Renal cortex interstitium (tissue), 11 donors: ENCODE measurements around the gene KLC3. TPM values are rescaled to one million over a fixed set of nuclear protein-coding genes. Genes with fewer than 3 reads are reported as not detected.

Experiments used
- DNase-seq, 11 donors: peaks; one replicate each; pipeline ENCODE4 v3.0.0-alpha.2; 2013; ENCODE audit warnings: low read depth in 9 of 11, low spot score in 4 of 11; ENCODE audit errors: extremely low read depth in 1 of 11
- polyA plus RNA-seq, 3 donors: library from polyadenylated mRNA; unstranded; fragments of 120-200 nt; gene quantifications; one replicate each; pipeline ENCODE4 v1.2.1, GENCODE V29; 2013; ENCODE audit not compliant: insufficient read length in 3 of 3

KLC3 gene
- polyA plus RNA-seq, 3 donors: 1.3 to 2.4 (median 2.0) TPM

DNA sequence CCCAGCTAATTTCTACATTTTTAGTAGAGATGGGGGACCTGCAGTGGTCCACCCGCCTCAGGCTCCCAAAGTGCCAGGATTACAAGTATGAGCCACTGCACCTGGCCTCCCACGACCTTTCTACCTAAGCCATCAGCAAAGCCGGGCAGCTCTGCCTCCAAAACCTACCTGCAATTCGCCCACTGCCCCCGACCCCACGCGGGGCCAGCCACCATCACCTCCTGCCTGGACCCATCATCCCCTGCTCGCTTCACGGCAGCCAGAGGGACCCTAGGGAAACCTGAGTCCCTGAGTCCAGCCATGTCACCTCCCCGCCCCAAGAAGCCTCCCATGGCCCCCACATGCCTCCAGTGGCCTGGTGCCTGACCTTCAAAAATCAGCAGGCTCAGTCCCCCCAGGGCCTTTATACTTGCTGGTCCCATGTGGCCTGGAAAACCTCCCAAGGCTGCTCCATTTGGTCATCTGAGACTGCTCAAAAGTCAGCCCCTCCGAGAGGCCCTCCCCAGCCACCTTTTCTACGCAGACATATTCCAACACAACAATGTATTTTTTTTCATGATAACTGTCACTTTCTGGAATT lies 17.8 kb downstream of the KLC3 start:
- DNase-seq: no peak

DNA sequence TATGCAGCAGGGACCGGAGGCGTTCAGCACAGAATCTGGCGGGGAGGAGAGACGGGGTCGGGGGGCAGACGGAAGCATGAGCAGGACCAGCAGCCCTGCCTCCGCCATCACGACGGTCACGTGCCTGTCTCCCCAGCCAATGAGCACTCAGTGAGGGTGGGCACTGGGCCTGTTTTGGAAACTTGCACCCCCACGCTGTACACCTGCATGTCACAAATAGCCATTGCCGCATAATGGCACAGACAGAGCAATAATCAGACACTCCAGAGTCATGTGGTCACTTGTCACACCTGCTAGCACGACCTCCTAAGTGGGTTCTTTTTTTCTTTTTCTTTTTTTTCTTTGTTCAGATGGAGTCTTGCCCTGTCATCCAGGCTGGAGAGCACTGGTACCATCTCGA lies 21.1 kb downstream of the KLC3 start:
- no peak for DNase-seq

DNA sequence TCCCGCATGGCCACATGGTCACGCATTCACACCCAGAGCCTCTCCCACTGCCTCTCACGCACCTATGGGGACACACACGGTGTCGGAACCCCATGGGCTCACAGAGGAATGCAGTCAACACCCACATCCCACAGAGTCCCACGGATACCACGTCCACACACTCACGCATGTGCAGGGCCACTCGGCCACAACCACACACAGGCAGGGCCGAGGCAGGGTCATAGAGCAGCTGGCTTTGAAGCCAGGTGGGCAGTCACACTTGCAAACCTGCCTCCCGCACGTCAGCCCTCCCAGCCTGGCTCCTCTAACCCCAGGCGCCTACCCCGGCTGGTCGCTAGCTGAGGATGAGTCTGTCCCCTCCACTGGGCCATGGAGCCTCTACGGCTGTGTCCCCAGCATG lies 21.7 kb downstream of the KLC3 start:
- no peak for DNase-seq

DNA sequence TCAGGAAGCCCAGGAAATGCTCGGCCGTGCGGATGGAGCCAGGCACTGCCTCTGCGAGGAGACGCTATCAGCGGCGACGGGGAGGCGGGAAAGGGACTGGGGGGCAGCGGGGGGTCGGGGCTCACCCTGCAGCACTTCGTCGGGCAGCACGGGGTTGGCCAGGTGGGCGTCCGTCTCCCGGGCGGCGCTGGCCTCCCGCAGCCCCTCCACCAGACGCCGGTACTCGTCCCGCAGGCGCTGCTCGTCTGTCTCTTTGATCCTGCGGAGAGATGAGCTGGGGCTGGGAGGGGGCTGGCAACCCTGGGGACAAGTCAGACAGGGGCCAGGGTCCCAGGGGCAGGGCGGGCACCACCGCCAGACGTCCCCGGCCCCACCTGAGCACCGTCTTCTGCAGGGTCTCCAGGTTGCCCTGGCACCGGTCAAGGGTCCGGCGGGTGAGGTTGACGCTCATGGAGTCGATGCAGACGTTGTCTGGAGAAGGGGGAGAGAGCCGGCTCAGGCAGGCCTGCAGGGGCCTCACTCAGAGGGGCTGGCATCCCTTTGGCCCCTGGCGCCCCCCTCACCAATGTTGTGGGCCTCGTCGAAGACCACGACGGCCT lies 23.4 kb downstream of the KLC3 start:
- no peak for DNase-seq

DNA sequence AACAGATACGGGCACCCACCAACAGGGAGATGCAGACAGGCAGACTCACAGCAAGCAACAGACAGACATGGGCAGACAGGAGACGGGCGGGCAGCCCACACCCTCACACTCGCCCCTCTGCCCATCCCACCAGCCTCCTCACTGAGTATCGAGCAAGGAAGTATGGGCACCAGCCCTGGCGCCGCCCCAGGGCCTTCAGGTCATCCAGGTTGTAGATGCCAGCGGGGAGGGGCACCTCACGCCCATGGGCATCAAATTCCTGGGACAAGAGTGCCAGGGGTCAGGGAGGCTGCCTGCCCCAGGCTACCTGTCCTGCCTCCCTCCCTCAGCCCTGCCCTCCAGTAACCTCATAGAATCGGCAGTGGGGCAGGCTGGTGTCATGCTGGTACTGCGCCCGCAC lies 24.1 kb downstream of the KLC3 start:
- DNase-seq: no peak

DNA sequence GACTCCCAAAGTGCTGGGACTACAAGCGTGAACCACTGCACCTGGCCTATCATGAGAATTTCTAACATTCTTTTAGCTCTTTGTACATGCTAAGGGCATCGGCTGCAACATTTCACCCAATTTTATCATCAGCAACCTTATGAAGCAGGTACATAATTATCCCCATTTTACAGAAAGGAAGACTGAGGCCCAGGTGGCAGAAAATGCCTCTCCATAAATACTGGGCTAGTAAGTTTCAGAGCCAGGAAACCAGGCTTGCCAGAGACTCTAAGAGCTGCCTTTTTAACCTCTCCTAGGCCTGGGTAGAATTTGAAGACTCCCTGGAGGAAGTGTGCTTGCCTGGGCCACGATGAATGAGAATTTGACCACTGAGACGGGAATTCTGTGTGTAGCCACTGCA lies 27.6 kb downstream of the KLC3 start:
- DNase-seq: no peak

DNA sequence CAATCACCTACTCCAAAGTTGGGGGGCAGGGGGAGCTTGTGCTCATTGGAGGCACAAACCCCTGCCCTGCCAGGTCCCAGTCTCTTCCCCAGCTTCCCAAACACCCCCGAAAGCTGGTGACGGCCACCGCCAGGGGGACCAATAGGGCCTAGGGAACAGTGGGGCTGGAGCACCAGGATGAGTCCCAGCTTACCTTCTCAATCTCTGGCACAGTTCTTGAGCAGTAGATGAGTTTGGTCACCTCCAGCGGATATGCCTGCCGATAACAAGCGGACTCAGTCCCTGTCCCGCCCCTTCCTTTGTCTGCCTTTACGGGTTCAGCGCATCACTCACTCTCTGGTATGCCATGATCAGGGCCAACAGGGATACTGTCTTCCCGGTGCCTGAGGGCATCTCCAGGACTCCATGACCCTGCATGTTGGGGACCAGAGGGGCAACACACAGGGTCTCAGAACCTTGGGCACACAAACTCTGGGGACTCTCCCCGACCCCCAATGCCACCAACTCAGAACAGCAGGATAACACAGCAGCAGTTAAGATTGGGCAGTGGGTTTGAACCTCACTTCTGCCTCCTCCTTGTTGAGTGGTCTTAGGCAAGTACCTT lies 28.3 kb downstream of the KLC3 start:
- no peak for DNase-seq

DNA sequence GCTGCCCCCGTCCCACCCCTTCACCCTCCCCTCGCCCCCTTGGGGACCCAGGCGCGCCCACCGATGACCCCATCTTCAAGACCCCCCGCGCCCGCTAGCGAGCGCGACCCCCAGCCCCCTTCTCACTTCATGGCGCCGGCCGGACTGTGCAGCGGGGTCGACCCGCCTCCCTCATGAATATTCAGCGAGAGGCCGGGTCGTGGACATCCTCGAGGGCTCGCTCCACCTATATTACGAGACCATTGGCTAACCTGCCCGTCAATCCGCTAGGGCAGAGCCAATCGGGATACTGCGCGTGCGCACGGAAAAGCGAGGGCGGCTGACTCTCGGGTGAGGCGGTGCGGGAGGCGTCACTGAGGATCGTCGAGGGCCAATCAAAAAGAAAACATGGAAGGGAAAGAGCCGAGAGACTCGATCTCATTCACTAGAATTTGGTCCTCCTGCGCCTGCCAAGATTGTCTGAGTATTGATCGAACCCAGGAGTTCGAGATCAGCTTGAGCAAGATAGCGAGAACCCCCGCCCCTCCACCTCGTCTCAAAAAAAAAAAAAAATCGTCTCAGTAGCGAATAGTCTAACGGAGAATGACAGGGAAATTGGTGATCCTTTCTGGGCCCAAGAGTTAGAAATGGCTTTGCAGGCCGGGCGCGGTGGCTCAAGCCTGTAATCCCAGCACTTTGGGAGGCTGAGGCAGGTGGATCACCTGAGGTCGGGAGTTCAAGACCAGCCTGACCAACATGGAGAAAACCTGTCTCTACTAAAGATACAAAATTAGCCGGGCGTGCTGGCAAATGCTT lies 30.1 kb downstream of the KLC3 start, which contains the start of gene ERCC2:
Gene ERCC2 (minus strand): TSS at position 164 of the 795 bp plus-strand sequence. CDS start 33 bp downstream, at position 131.
- DNase-seq: peak; percentile 97 to 100 (median 99)

DNA sequence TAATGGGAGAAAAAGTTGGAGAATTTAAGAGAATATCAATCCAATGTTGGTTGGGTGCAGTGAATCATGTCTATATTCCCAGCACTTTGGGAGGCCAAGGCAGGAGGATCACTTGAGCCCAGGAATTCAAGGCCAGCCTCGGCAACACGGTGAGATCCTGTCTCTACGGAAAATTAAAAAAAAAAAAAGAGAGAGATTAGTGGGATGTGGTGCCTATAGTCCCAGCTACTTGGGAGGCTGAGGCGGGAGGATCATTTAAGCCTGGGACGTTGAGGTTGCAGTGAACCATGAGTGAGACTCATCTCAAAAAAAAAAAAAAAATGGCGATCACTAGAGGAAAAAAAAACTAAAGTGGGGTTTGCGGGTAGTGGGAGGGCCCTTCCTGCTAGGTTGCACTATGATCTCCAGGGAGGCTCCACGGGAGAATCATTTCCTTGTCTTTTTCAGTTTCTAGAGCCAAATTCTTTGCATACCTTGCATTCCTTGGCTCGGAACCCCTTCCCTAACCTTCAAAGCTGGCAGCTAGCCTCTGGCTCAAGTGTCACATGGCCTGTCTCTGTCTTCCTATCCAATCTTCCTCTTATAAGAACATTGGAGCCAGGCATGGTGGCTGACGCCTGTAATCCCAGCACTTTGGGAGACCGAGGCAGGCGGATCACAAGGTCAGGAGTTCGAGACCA lies 35.6 kb downstream of the KLC3 start:
- peak in 7 of 11 donors; percentile 30 to 74 (median 58) for DNase-seq

DNA sequence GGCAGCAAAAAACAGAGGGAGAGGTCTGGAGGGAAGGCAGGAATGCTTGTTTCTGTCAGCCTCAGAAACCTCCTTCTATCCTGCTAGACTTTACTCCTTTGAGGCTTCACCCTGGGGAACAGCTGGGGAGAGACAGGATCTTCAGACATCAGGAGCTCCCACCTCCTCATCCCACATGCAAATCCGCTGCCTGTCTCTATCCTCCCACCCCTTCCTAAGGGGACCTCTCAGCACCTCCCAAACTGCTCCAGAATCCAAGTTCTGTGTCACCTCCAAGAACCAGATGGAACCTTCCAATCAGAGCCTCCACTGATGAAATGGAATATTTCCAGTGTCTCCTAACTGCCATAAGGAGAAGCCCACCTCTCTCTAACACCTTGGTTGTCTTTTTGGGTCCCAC lies 39.6 kb downstream of the KLC3 start:
- DNase-seq: no peak

DNA sequence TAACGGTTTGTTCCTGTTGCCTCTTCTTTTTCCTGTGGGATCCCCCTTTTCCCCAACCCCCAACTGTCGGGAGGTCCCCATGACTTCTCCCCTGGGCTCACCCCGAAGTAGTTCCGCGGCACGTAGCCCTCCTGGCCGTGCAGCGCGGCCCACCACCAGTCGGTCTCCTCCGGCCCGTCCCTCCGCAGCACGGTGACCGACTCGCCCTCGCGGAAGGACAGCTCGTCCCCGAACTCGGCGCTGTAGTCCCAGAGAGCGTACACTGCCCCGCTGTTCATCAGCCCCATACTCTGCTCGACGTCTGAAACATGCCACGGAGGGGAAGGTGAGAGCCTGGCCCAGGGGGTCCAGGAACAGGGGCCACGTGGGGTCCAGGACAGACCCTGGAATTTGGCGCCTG lies 41.9 kb downstream of the KLC3 start:
- DNase-seq: no peak

DNA sequence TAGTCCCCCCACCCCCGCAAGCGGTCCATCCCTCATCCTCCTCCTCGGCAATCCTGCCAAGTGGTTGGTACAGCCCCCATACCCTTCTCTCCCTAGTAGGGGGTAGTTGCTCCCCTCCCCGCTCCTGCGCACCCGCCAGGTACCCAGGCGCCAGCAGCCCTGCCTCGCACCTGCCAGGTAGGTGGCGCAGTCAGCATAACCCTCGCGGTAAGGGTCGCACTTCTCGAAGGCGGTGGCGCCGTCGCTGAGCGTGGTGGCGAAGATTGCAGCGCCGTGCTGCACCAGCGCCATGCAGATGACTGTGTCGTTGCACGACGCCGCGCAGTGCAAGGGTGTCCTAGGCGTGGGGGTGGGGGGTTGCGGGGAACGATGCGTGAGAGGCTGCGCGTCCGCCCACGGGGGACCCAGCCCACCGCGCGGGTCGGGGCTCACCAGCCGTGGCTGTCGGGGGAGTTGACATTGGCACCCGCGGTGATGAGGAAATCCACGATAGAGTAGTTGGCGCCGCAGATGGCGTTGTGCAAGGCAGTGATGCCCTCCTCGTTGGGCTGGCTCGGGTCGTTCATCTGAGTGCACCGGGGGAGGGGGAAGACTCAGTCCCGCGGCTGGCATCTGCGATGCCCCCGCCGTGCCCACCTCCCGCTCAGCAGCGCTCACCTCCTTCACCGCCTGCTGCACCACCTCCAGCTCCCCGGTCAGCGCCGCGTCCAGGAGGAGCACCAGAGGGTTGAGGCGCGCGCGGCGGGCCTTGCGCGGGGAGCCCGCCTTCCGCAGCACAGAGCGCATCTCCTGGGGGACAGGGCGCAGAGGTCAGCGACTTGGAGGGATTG lies 45.1 kb downstream of the KLC3 start:
- no peak for DNase-seq

DNA sequence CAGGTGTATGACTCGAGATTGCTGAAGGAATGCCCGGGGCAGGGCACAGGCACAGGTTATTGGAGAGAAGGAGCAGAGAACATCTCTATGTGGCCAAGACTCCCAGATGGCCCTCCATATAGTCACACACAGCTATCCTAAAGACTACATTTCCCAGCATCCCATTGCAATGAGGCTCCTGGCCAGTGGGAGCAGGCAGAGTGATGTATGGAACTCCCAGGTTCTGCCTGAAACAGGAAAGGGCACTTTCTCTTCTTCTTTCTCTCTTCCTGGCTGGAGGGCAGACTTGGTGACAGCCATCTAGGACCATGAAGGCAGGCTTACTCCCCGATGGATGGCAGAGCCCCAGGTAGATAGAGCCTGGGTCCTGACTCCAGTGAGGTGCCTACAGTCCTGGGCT lies 50.8 kb downstream of the KLC3 start:
- no peak for DNase-seq

DNA sequence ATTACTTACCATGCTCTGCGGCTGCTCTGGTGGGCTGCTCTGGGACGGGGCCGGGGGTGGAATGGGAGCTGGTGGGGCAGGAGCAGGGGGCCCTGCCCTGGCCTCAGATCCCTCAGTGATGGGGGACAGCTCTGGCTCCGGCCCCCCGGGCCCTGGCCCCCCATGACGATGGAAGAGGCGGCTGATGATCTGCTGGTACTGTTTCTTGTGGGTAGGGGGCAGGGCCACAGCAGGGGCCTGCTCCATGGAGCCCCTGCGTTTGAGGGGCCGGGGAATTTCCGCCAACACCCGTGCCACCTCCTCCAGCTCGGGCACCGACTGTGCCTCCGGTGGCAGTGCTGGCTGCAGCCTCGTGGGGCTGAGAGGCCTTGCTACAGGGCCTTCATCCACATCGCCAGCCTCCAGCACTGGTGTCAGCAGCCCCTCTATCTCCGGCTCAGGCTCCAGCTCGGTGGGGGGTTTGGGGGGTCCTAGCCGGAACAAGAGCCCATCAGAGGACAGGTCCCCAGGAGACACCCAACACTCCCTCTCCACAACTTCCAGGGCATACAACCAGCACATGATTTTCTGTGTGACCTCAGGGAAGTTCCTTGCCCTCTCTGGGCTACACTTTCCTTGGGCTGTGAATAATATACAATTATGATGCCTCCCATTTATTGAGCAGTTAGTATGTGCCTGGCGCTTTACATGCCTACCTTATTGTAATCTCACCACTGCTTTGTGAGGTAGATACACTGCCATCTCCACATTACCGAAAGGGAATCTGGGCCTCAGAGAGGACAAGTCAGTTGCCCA lies 51.5 kb downstream of the KLC3 start:
- DNase-seq: no peak

DNA sequence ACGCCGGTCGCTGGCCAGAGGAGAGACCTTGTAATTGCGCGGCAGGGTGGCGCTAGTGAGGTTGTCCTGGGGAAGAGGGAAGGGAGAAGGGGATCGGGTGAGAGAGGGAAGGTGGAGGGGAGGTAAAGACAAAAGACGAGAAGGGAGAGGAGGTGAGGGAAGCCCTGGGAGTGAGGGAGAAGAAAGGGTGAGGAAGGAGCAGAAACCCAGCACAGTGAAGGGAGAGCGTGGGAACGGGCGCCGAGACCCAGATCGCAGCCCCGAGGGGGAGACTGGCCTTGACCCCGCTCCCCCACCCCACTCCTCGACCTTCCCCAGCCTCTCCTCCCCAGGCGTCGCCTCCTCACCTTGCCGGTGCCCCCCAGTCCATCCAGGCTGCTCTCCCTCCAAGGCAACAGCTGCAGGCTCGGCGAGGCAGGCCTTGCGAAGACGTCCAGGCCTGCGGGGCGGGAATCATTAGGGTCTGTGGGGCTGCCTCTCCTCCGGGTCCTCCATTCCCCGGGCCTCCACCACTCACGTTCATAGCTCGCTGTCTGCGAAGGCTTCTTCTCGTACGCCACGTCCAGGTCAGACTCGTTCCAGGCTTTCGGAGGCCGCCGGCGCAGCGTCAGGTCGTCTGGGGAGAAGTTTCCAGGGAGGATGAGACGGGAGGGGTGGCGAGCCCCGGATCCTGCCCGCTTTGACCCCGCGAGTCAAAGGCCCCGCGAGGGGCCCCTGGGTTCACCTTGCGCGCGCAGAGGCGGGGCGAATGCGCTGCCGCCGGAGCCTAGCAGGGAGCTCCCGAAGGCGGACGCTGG lies 55.5 kb downstream of the KLC3 start:
- DNase-seq: no peak

DNA sequence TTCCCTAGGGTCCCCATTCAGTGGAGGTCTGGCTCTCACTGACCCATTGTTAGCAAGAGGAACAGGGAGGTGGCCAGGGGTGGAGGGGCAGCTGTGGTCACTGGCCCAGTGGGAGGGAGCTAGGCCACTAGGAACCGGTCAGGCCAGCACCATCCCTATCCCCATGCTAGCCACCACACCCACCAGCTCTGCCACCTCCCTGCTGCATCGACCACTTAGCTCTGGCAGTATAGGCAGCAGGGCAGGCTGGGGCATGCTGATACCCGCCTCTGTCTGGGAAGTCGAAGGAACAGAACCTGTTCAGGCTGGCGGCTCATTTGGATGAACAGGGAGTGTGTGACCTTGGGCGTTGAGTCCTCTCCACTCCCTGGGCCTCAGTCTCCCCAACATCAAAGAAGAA lies 59.6 kb downstream of the KLC3 start:
- DNase-seq: no peak
